Effector memory CD8-positive, alpha-beta T cell (primary cell): ENCODE results near the gene PIP4K2A.

ENCODE experiments used
- ATAC-seq: fragments of 150-1000 bp; cut with Tn5 transposase; replicated peaks from 2 replicates; pipeline ENCODE4 v1.10.0; 2021; ENCODE audit warnings: mild to moderate bottlenecking, moderate library complexity
- DNase-seq, 3 experiments: peaks; one replicate each; pipeline ENCODE4 v3.0.0; 2021
- H3K27ac Mint-ChIP-seq, 2 donors: one replicate each; pipeline ENCODE4 v1.8.0; 2022; ENCODE audit warnings: mild to moderate bottlenecking in 2 of 2, mixed read lengths in 2 of 2, moderate library complexity in 2 of 2
- H3K27me3 Mint-ChIP-seq, 2 donors: one replicate each; pipeline ENCODE4 v1.8.0; 2022; ENCODE audit warnings: mixed read lengths in 2 of 2
- H3K36me3 Mint-ChIP-seq: one replicate; pipeline ENCODE4 v1.8.0; 2022; ENCODE audit warnings: mild to moderate bottlenecking, moderate library complexity, mixed read lengths; ENCODE audit not compliant: insufficient read depth
- H3K4me1 Mint-ChIP-seq, 2 donors: one replicate each; pipeline ENCODE4 v1.8.0; 2022; ENCODE audit warnings: low read depth in 2 of 2, mixed read lengths in 2 of 2
- H3K4me3 Mint-ChIP-seq, 2 donors: one replicate each; pipeline ENCODE4 v1.8.0; 2022; ENCODE audit warnings: mild to moderate bottlenecking in 2 of 2, mixed read lengths in 2 of 2, moderate library complexity in 2 of 2
- H3K9me3 Mint-ChIP-seq, 2 donors: one replicate each; pipeline ENCODE4 v1.8.0; 2022; ENCODE audit warnings: mixed read lengths in 2 of 2

Gene PIP4K2A

GRCh38 chr10:22713853-22714478 lies 412 bp downstream of the PIP4K2A start:
- H3K9me3 Mint-ChIP-seq = no peaks in the 10 kb centered on the region
- H3K27ac Mint-ChIP-seq = peak overlapping the region; percentile 45 to 81
- peaks cover 33% of the 10 kb centered on the region for H3K36me3 Mint-ChIP-seq
- H3K4me3 Mint-ChIP-seq = peak overlapping the region; percentile 90 to 92
- H3K27me3 Mint-ChIP-seq = no peaks in the 10 kb centered on the region
- peaks cover 24 to 38% of the 10 kb centered on the region in 2 donors for H3K4me1 Mint-ChIP-seq
- DNase-seq (peak in 2 of 3 experiments; percentile 25 to 28), ATAC-seq (peak; percentile 30)

GRCh38 chr10:22712956-22713852 lies 1.2 kb downstream of the PIP4K2A start:
- Mint-ChIP-seq H3K27ac (peak overlapping the region; percentile 45 to 81), H3K4me1 (peaks cover 32 to 46% of the 10 kb centered on the region in 2 donors)
- DNase-seq = peak; percentile 33 to 46 (median 41)

GRCh38 chr10:22712211-22712955 lies 2.0 kb downstream of the PIP4K2A start:
- no peaks in the 10 kb centered on the region for H3K9me3 Mint-ChIP-seq
- DNase-seq = no peak
- peaks cover 42% of the 10 kb centered on the region for H3K36me3 Mint-ChIP-seq
- peaks cover 39 to 54% of the 10 kb centered on the region in 2 donors for H3K4me1 Mint-ChIP-seq
- H3K27me3 Mint-ChIP-seq = no peaks in the 10 kb centered on the region
- no peak for ATAC-seq
- peak overlapping the region; percentile 45 to 81 for H3K27ac Mint-ChIP-seq
- H3K4me3 Mint-ChIP-seq = peak overlapping the region; percentile 90 to 92

More at GRCh38 chr10:22712956-22713852, 1.2 kb downstream of the PIP4K2A start:
- ATAC-seq = peak; percentile 38
- Mint-ChIP-seq H3K4me3 (peak overlapping the region; percentile 90 to 92), H3K9me3 (no peaks in the 10 kb centered on the region), H3K36me3 (peaks cover 39% of the 10 kb centered on the region), H3K27me3 (no peaks in the 10 kb centered on the region)

GRCh38 chr10:22711373-22711772 lies 3.0 kb downstream of the PIP4K2A start:
- peaks cover 44 to 63% of the 10 kb centered on the region in 2 donors for H3K4me1 Mint-ChIP-seq
- H3K27me3 Mint-ChIP-seq = no peaks in the 10 kb centered on the region
- H3K9me3 Mint-ChIP-seq = no peaks in the 10 kb centered on the region
- DNase-seq (no peak), ATAC-seq (no peak)
- peak overlapping the region; percentile 90 to 92 for H3K4me3 Mint-ChIP-seq
- H3K36me3 Mint-ChIP-seq = peaks cover 43% of the 10 kb centered on the region
- peak overlapping the region; percentile 45 to 81 for H3K27ac Mint-ChIP-seq

- no peaks in the 10 kb centered on the region for H3K9me3 Mint-ChIP-seq
- peak overlapping the region; percentile 45 to 81 for H3K27ac Mint-ChIP-seq
- H3K27me3 Mint-ChIP-seq = no peaks in the 10 kb centered on the region
- ATAC-seq (no peak), DNase-seq (no peak)
- peaks cover 52 to 69% of the 10 kb centered on the region in 2 donors for H3K4me1 Mint-ChIP-seq
- H3K36me3 Mint-ChIP-seq = peaks cover 40% of the 10 kb centered on the region
- peak overlapping the region; percentile 90 to 92 for H3K4me3 Mint-ChIP-seq
These were observed 4.1 kb downstream of the PIP4K2A start for GRCh38 chr10:22710139-22710745.

- Mint-ChIP-seq H3K4me3 (peak overlapping the region; percentile 90 to 92), H3K27ac (peak overlapping the region; percentile 45 to 81)
These were observed 5.6 kb downstream of the PIP4K2A start for GRCh38 chr10:22708772-22709171.

GRCh38 chr10:22705527-22705926 lies 8.9 kb downstream of the PIP4K2A start:
- H3K27me3 Mint-ChIP-seq = no peaks in the 10 kb centered on the region
- H3K36me3 Mint-ChIP-seq = peaks cover 32% of the 10 kb centered on the region
- H3K4me1 Mint-ChIP-seq = peaks cover 87 to 95% of the 10 kb centered on the region in 2 donors
- H3K4me3 Mint-ChIP-seq = peak overlapping the region; percentile 64 to 92
- no peak for ATAC-seq
- peak overlapping the region; percentile 78 to 81 for H3K27ac Mint-ChIP-seq
- no peak for DNase-seq
- no peaks in the 10 kb centered on the region for H3K9me3 Mint-ChIP-seq

More at GRCh38 chr10:22708772-22709171, 5.6 kb downstream of the PIP4K2A start:
- DNase-seq = no peak
- ATAC-seq = no peak
- no peaks in the 10 kb centered on the region for H3K27me3 Mint-ChIP-seq
- peaks cover 63 to 81% of the 10 kb centered on the region in 2 donors for H3K4me1 Mint-ChIP-seq
- H3K36me3 Mint-ChIP-seq = peaks cover 35% of the 10 kb centered on the region
- no peaks in the 10 kb centered on the region for H3K9me3 Mint-ChIP-seq

GRCh38 chr10:22704942-22705341 lies 9.4 kb downstream of the PIP4K2A start:
- peaks cover 86 to 94% of the 10 kb centered on the region in 2 donors for H3K4me1 Mint-ChIP-seq
- no peak for ATAC-seq
- H3K9me3 Mint-ChIP-seq = no peaks in the 10 kb centered on the region
- peak overlapping the region; percentile 78 to 81 for H3K27ac Mint-ChIP-seq
- DNase-seq = no peak
- peak overlapping the region; percentile 72 to 92 for H3K4me3 Mint-ChIP-seq
- H3K36me3 Mint-ChIP-seq = peaks cover 36% of the 10 kb centered on the region
- H3K27me3 Mint-ChIP-seq = no peaks in the 10 kb centered on the region

GRCh38 chr10:22704471-22704911 lies 9.9 kb downstream of the PIP4K2A start:
- ATAC-seq (peak; percentile 17), DNase-seq (no peak)
- H3K4me1 Mint-ChIP-seq = peaks cover 84 to 91% of the 10 kb centered on the region in 2 donors
- H3K4me3 Mint-ChIP-seq = peak overlapping the region; percentile 72 to 92
- peak overlapping the region; percentile 78 to 81 for H3K27ac Mint-ChIP-seq
- H3K27me3 Mint-ChIP-seq = no peaks in the 10 kb centered on the region
- H3K36me3 Mint-ChIP-seq = peaks cover 36% of the 10 kb centered on the region
- no peaks in the 10 kb centered on the region for H3K9me3 Mint-ChIP-seq

- ATAC-seq (no peak), DNase-seq (no peak)
- Mint-ChIP-seq H3K9me3 (no peaks in the 10 kb centered on the region), H3K4me3 (peak overlapping the region; percentile 72 to 92), H3K27ac (peak overlapping the region; percentile 78 to 81), H3K36me3 (peaks cover 27% of the 10 kb centered on the region), H3K4me1 (peaks cover 69 to 78% of the 10 kb centered on the region in 2 donors), H3K27me3 (no peaks in the 10 kb centered on the region)
These were observed 12.0 kb downstream of the PIP4K2A start for GRCh38 chr10:22702348-22702747.

GRCh38 chr10:22701132-22701826 lies 13.1 kb downstream of the PIP4K2A start:
- Mint-ChIP-seq H3K27ac (peak overlapping the region; percentile 78 to 81), H3K27me3 (no peaks in the 10 kb centered on the region), H3K4me3 (peak overlapping the region; percentile 66 to 92), H3K9me3 (no peaks in the 10 kb centered on the region), H3K4me1 (peaks cover 68 to 75% of the 10 kb centered on the region in 2 donors), H3K36me3 (peaks cover 25% of the 10 kb centered on the region)
- DNase-seq (no peak), ATAC-seq (peak; percentile 56)

GRCh38 chr10:22700489-22700888 lies 13.9 kb downstream of the PIP4K2A start:
- Mint-ChIP-seq H3K4me3 (peak overlapping the region; percentile 66 to 92), H3K36me3 (peaks cover 23% of the 10 kb centered on the region), H3K9me3 (no peaks in the 10 kb centered on the region), H3K4me1 (peaks cover 67 to 75% of the 10 kb centered on the region in 2 donors), H3K27ac (peak overlapping the region; percentile 78 to 81), H3K27me3 (no peaks in the 10 kb centered on the region)
- ATAC-seq = peak; percentile 13
- no peak for DNase-seq
